Karpas-422 (cell line): Measurements from ENCODE around the gene SLC39A11. TPM values are rescaled to one million over a fixed set of nuclear protein-coding genes. Genes with fewer than 3 reads are reported as not detected.

Experiments used
- DNase-seq: peaks from one replicate; pipeline ENCODE4 v3.0.0-alpha.2; 2015
- H2AFZ ChIP-seq: fragments of 200-600 bp; sonication (generic); 2 replicates; pipeline ENCODE4 v1.6.1; 2014; ENCODE audit warnings: antibody characterized with exemption, low read length, mixed read lengths
- H3K27ac ChIP-seq: fragments of 200-600 bp; sonication (generic); 2 replicates; pipeline ENCODE4 v1.5.1; 2014; ENCODE audit warnings: mild to moderate bottlenecking, low read length, moderate library complexity
- H3K27me3 ChIP-seq: fragments of 200-600 bp; sonication (generic); 2 replicates; pipeline ENCODE4 v1.6.1; 2014; ENCODE audit warnings: low read length, mixed read lengths
- H3K36me3 ChIP-seq: fragments of 200-600 bp; sonication (generic); 2 replicates; pipeline ENCODE4 v1.6.1; 2014; ENCODE audit warnings: low read length, mixed read lengths; ENCODE audit not compliant: insufficient read depth
- H3K4me1 ChIP-seq: fragments of 200-600 bp; sonication (generic); 2 replicates; pipeline ENCODE4 v1.6.1; 2014; ENCODE audit warnings: mild to moderate bottlenecking, low read length, mixed read lengths
- H3K4me2 ChIP-seq: fragments of 200-600 bp; sonication (generic); 2 replicates; pipeline ENCODE4 v1.6.1; 2014; ENCODE audit warnings: low read length, low read depth, mild to moderate bottlenecking; ENCODE audit not compliant: poor library complexity, severe bottlenecking
- H3K4me3 ChIP-seq: fragments of 200-600 bp; sonication (generic); 2 replicates; pipeline ENCODE4 v1.5.1; 2014; ENCODE audit warnings: mild to moderate bottlenecking, antibody characterized with exemption, low read length, mixed read lengths
- H3K79me2 ChIP-seq: fragments of 200-600 bp; sonication (generic); 2 replicates; pipeline ENCODE4 v1.6.1; 2014; ENCODE audit warnings: mild to moderate bottlenecking, low read length, mixed read lengths
- H3K9ac ChIP-seq: fragments of 200-600 bp; sonication (generic); 2 replicates; pipeline ENCODE4 v1.6.0; 2014; ENCODE audit warnings: low read length
- H3K9me2 ChIP-seq: fragments of 200-600 bp; sonication (generic), shearing (Covaris generic); replicated peaks from 2 replicates; pipeline ENCODE4 v1.6.0; 2014; ENCODE audit warnings: mild to moderate bottlenecking, low read length, moderate library complexity; ENCODE audit not compliant: insufficient read depth
- H3K9me3 ChIP-seq: fragments of 300-700, 200-600 bp; sonication (generic); 2 replicates; pipeline ENCODE4 v1.6.1; 2014; ENCODE audit warnings: low read length, mixed read lengths
- H4K20me1 ChIP-seq: fragments of 200-600 bp; sonication (generic); 2 replicates; pipeline ENCODE4 v1.6.1; 2014; ENCODE audit warnings: mild to moderate bottlenecking, antibody characterized with exemption, low read length, low read depth; ENCODE audit not compliant: insufficient read depth
- total RNA-seq: library from RNA; depleted of rRNA; stranded (reverse); fragments of >200 nt; shearing (Covaris generic); gene quantifications from 2 replicates; pipeline ENCODE4 v1.2.3, GENCODE V29; 2014; ENCODE audit warnings: low replicate concordance

The SLC39A11 gene
- total RNA-seq, 1 experiment from 2014 or later, result 49.6 TPM

- Histone ChIP-seq H3K4me3 (no peak overlapping the region), H2AFZ (no peak overlapping the region), H3K9me3 (no peaks in the 10 kb centered on the region), H3K9ac (no peak overlapping the region), H3K36me3 (peaks cover 8% of the 10 kb centered on the region; the same call in 1 of the 2 replicates), H3K4me2 (no peak overlapping the region), H3K27ac (no peak overlapping the region), H3K79me2 (peaks cover 52% of the 10 kb centered on the region), H4K20me1 (no peaks in the 10 kb centered on the region), H3K4me1 (peaks cover 3% of the 10 kb centered on the region), H3K9me2 (no peaks in the 10 kb centered on the region), H3K27me3 (no peaks in the 10 kb centered on the region)
- no peak for DNase-seq
Measured at GRCh38 chr17:72926171-72926570, 166.3 kb downstream of the SLC39A11 start.

- peaks cover 8% of the 10 kb centered on the region; the same call in 1 of the 2 replicates for H3K36me3 ChIP-seq
- peaks cover 46% of the 10 kb centered on the region for H3K79me2 ChIP-seq
- H3K27me3 ChIP-seq, result no peaks in the 10 kb centered on the region
- H3K27ac ChIP-seq, result no peak overlapping the region
- no peaks in the 10 kb centered on the region for H3K9me2 ChIP-seq
- H3K4me1 ChIP-seq, result peaks cover 3% of the 10 kb centered on the region
- H3K9ac ChIP-seq, result no peak overlapping the region
- 0 out of 2 replicates have a peak, but pooled peaks cover 4% of the 10 kb centered on the region for H4K20me1 ChIP-seq
- H2AFZ ChIP-seq, result no peak overlapping the region
- H3K9me3 ChIP-seq, result no peaks in the 10 kb centered on the region
- DNase-seq, result no peak
- no peak overlapping the region for H3K4me3 ChIP-seq
- H3K4me2 ChIP-seq, result no peak overlapping the region
Measured at GRCh38 chr17:72924196-72924595, 168.3 kb downstream of the SLC39A11 start.

- H3K27me3 ChIP-seq, result no peaks in the 10 kb centered on the region
- no peaks in the 10 kb centered on the region for H3K9me3 ChIP-seq
- H3K4me3 ChIP-seq, result no peak overlapping the region
- no peak overlapping the region for H3K4me2 ChIP-seq
- 0 out of 2 replicates have a peak, but pooled peaks cover 4% of the 10 kb centered on the region for H4K20me1 ChIP-seq
- no peaks in the 10 kb centered on the region; the same call in 1 of the 2 replicates for H3K36me3 ChIP-seq
- no peaks in the 10 kb centered on the region for H3K9me2 ChIP-seq
- H3K27ac ChIP-seq, result no peak overlapping the region
- H2AFZ ChIP-seq, result no peak overlapping the region
- no peak for DNase-seq
- peaks cover 41% of the 10 kb centered on the region for H3K79me2 ChIP-seq
- peaks cover 3% of the 10 kb centered on the region for H3K4me1 ChIP-seq
- no peak overlapping the region for H3K9ac ChIP-seq
Measured at GRCh38 chr17:72922219-72922618, 170.3 kb downstream of the SLC39A11 start.

DNA sequence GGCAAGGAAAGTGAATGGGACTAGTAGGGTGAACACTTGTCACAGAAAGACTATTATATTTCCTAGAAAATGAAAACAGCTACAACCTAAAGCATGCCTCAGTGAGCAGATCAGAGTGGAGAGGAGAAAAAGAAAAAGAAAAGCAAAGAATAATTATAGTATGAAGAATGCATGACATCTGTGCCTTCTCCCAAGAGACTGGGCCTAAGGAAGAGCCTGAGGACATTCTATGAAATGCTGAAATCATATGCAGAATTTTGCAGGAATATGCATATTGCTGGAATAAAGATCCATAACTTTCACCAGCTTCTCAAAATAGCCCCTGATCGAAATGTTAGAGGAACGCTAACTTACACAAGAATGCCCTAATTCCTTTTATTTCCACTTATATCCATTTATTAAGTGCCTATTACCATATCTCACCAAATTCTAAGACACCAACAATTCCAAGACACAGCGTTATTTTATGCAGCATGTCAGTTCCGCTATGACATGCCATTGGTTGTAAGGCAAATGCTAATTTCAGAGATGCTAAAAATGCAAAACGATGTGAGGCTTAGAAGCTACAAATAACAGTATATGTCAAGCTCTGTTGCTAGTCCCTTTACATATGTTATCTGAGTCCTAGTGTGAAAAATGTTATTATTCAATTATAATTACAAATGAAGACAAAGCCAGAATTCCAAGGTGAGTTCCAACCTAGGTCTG is 171.0 kb downstream of the SLC39A11 start:
- Histone ChIP-seq H3K27me3 (no peaks in the 10 kb centered on the region), H3K9ac (no peak overlapping the region), H3K4me2 (no peak overlapping the region), H3K36me3 (no peaks in the 10 kb centered on the region), H3K9me2 (no peaks in the 10 kb centered on the region), H3K4me1 (peaks cover 2% of the 10 kb centered on the region), H3K4me3 (no peak overlapping the region), H3K79me2 (peaks cover 44% of the 10 kb centered on the region), H2AFZ (no peak overlapping the region), H3K27ac (no peak overlapping the region), H4K20me1 (0 out of 2 replicates have a peak, but pooled peaks cover 4% of the 10 kb centered on the region), H3K9me3 (no peaks in the 10 kb centered on the region)
- no peak for DNase-seq

DNA sequence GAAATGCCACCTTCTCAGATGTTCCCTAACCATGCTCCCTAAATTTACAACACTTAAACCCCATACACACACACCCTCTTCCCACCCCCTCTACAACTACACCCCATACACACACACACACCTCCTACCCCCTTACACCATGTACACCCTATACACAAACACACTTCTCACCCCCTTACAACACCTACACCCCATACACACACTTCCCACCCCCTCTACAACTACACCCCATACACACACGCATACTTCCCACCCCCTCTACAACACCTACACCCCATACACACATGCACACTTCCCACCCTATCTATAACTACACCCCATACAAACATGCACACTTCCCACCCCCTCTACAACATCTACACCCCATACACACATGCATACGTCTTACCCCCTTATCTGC is 172.0 kb downstream of the SLC39A11 start:
- DNase-seq, result no peak
- Histone ChIP-seq H3K36me3 (no peaks in the 10 kb centered on the region), H3K27me3 (no peaks in the 10 kb centered on the region), H3K27ac (no peak overlapping the region), H3K9me2 (no peaks in the 10 kb centered on the region), H2AFZ (no peak overlapping the region), H3K9ac (no peak overlapping the region), H3K4me1 (no peaks in the 10 kb centered on the region; the same call in none of the 2 replicates), H3K9me3 (no peaks in the 10 kb centered on the region), H3K79me2 (peaks cover 49% of the 10 kb centered on the region), H3K4me3 (no peak overlapping the region), H4K20me1 (0 out of 2 replicates have a peak, but pooled peaks cover 4% of the 10 kb centered on the region), H3K4me2 (no peak overlapping the region)

DNA sequence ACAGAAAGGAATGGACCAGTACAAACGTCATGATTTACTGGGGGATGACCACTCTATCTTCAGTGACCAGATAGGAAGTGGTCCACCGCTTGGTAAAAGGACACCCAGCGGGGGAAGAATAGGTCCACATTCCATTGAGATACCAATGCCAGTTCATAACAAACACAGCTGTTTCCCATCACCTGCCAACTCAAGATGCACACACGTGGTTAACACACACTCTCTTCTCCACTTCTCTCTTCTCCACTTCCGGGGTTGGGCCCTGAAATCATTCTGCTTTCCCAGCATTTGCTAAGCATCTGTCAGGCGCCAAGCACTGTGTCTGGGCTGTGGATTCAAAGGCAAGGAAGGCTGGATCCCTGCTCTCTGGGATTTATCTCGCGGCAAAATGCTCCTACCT is 175.5 kb downstream of the SLC39A11 start:
- no peak overlapping the region for H3K9ac ChIP-seq
- DNase-seq, result no peak
- no peaks in the 10 kb centered on the region for H3K36me3 ChIP-seq
- no peak overlapping the region for H2AFZ ChIP-seq
- H3K4me2 ChIP-seq, result no peak overlapping the region
- H3K9me2 ChIP-seq, result no peaks in the 10 kb centered on the region
- no peaks in the 10 kb centered on the region for H3K4me1 ChIP-seq
- H3K4me3 ChIP-seq, result no peak overlapping the region
- peaks cover 47% of the 10 kb centered on the region for H3K79me2 ChIP-seq
- 0 out of 2 replicates have a peak, but pooled peaks cover 4% of the 10 kb centered on the region for H4K20me1 ChIP-seq
- H3K27ac ChIP-seq, result no peak overlapping the region
- H3K9me3 ChIP-seq, result no peaks in the 10 kb centered on the region
- no peaks in the 10 kb centered on the region for H3K27me3 ChIP-seq

GRCh38 chr17:72915625-72916081 is 176.8 kb downstream of the SLC39A11 start:
- Histone ChIP-seq H3K27ac (no peak overlapping the region), H3K9me3 (no peaks in the 10 kb centered on the region), H3K4me3 (no peak overlapping the region), H3K79me2 (peaks cover 35% of the 10 kb centered on the region), H3K36me3 (no peaks in the 10 kb centered on the region), H3K4me2 (no peak overlapping the region), H3K9ac (no peak overlapping the region), H3K4me1 (no peaks in the 10 kb centered on the region), H3K9me2 (no peaks in the 10 kb centered on the region), H2AFZ (no peak overlapping the region), H4K20me1 (0 out of 2 replicates have a peak, but pooled peaks cover 4% of the 10 kb centered on the region), H3K27me3 (no peaks in the 10 kb centered on the region)
- DNase-seq, result no peak

DNA sequence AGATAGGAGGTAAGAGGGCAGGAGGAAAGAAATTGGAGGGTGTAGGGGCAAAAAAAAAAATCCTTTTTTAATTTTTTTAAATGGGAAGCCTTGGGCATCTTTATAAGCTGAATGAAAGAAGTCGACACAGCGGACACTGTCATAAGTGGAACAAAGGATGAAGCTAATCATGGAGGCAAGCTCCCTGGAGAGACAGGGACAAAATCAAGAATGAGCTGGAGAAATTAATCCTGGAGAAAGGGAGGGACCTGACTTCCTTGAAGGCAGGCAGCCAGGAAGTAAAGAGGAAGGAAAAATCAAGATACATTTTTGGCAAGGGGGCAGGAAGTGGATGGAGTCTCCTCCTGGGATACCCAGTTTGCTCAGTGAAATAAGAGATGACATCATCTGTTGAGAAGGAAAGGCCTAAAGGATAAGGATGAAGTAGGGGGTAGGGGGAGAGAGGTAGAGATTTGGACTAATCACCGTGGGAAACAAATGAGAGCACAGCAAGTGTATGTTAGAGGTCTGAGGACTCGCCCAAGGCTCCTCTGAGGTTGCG is 179.3 kb downstream of the SLC39A11 start:
- H3K9ac ChIP-seq, result no peak overlapping the region
- no peaks in the 10 kb centered on the region for H3K9me2 ChIP-seq
- no peak overlapping the region for H2AFZ ChIP-seq
- no peak overlapping the region for H3K4me3 ChIP-seq
- no peaks in the 10 kb centered on the region for H3K36me3 ChIP-seq
- no peaks in the 10 kb centered on the region for H3K27me3 ChIP-seq
- no peaks in the 10 kb centered on the region for H3K4me1 ChIP-seq
- peaks cover 35% of the 10 kb centered on the region for H3K79me2 ChIP-seq
- DNase-seq, result no peak
- no peaks in the 10 kb centered on the region for H4K20me1 ChIP-seq
- no peaks in the 10 kb centered on the region for H3K9me3 ChIP-seq
- H3K27ac ChIP-seq, result no peak overlapping the region
- no peak overlapping the region for H3K4me2 ChIP-seq
